DMS 273 treated with DMSO at 0.1 percent for 48 hours (cell line): ENCODE results near the gene RELT.
A peak's percentile ranks its signal among the peaks of the same experiment; 100 is the strongest.

Experiments
- DNase-seq: peaks from one replicate; lab custom pipeline; 2025; lab: John Stamatoyannopoulos, UW

The RELT gene, protein sequence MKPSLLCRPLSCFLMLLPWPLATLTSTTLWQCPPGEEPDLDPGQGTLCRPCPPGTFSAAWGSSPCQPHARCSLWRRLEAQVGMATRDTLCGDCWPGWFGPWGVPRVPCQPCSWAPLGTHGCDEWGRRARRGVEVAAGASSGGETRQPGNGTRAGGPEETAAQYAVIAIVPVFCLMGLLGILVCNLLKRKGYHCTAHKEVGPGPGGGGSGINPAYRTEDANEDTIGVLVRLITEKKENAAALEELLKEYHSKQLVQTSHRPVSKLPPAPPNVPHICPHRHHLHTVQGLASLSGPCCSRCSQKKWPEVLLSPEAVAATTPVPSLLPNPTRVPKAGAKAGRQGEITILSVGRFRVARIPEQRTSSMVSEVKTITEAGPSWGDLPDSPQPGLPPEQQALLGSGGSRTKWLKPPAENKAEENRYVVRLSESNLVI

DNA sequence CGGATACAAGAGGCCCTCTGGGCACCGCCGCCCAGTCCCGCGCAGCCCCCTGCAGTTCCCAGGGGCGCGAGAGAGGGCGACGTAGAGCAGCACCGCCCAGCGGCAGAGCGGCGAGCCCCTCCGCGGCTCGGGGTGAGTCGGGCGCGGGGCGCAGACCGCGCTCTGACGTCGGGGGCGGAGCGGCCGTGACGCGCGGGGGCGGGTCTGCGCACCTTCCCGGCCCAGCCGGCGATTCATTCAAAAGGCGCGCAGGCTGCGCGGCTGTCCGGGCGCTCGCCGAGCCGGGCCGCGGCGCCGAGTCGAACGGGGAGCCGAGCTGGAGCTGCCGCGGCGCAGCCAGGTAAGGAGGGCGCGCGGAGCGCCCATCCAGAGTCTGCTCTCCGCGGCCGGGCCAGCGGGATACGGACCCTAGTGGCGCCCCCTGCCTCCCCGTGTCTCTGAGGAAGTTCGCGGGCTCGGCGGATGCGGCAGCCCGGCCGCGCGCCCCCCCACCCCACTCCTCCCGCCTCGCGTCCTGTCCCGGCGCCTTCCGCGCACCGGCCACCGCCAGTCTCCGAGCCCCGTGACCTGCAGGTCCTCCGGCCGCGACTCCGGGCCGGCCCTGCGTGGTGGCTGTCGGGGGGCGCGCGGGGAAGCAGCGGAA lies at the start of gene RELT:
TSS of gene RELT (plus strand) at position 240 of the 643 bp plus-strand sequence. CDS start 12,738 bp downstream, outside the sequence.
- peak; percentile 28 for DNase-seq

DNA sequence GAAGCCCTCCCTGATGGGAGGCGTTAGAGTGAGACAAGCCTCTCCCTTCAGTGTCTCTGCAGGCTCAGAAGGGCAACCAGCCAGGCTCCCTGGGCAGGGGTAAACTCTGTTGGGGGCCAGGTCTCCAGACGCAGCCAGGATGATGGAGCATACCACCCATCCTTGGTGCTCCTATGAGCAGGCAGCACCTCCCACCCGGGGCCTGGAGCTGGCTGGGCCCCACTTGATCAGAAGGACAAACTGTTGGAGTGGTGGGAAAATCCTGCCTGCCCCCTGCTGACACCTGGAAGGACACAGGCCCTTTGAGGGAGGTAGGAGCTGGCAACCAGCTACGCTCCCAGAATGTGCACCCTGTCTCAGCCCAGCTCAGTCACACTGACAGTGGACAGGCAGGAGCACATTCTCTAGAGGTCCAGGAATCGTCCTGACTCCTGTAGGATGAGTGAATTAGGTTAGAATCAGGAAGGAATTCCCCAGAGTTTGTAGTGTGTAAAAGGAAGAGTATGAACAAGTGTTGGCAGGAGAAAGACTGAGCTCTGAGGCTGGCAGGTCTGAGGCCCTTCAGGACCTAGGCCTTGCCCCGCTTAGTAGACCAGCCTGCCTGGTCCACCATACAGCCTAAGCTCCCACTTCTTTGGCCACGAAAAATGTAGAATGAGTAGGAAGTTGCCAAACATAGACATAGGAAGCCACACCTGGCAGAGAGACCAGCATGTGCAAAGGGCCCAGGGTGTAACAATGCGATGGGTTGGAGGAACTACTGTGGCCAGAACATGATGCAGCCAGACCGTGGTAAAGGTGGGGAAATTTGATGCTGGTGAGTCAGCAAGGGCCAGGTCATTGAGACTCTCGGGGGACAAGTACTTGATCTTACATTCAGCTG lies 49.0 kb upstream of the RELT start:
- no peak for DNase-seq

DNA sequence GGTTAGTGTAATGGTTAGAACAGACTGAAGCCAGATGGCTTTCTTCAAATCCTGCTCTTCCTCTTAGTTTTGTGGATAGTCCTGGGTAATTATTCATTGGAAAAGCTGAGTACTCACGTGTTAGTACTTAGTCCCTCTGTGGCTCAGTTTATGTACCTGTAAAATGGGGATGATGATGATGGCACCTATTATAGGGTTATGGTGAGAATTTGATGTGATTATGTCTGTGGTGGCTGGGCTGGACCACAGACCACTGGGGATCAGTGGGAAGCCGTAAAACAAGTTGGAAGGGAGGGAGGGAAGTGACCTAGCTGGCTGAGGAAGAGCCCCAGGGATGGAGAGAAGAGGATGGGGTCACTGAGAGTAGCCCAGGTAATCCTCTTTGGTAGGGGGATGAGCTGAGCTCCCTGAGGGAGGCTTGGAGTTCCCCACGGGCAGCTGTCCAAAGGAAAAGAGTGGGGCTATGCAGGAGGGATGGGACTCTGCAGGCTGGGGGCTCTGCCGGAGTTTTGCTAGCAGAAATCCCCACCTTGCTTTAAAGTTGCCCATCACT lies 48.3 kb upstream of the RELT start:
- DNase-seq = no peak

DNA sequence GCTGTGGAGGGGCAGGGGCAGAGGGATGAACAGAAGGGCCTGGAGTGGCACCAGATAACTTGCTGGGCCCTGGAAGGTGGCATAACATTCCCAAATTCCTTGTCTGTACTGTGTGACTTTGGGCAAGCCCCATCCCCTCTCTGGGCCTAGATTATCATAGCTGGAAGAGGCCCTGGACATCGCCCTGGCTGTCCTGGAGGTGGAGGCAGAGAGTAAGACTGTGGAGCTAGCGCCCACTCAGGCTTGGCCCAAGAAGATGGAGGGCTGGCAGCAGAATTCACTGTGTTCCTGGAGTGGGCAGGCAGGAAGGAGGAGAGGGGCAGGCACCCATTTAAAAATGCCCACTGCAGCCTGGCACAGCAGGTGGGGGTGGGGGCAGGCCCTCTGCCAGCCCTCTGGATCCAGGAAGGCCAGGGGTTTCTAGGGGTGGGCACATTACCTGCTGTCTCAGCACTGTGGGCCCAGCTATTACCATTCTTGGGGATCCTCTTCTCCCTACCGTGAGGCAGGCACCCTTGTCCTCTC lies 45.6 kb upstream of the RELT start:
- DNase-seq = no peak

DNA sequence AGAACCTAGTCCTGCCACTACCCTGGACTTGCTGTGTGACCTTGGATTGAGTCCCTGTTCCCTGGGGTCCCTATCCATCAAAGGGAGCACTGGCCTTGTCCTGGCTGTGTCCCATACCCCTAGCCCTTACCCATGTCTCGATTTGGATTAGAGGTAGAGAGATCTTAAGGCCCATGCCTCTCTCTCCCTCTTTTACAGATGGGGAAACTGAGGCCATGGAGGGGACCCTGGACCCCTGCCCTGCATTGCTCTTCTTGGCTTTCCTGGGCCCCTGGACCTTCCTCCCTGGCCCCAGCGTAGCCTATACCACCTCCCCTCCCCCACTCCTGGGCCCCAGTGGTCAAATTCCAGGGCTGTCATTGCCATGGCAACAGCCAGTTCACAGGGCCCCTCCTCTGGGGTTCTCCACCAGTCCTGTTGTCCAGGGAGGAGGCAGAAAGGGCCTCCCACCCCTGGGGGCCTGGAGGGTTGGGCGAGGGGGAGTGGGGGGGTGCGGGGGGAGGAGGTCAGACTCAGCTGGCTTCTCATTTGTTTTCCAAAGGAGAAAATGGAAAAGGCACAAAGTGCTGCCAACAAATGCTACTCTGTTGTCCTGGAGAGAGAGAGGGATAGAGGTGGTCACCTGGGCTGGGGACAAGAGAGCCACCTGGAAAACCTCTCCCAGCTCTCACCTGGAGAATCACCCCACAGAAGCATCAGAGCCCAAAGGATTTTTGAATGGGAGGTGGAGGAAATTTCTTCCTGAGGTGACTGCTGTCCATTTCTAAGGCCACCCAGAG lies 44.9 kb upstream of the RELT start:
- DNase-seq = no peak

DNA sequence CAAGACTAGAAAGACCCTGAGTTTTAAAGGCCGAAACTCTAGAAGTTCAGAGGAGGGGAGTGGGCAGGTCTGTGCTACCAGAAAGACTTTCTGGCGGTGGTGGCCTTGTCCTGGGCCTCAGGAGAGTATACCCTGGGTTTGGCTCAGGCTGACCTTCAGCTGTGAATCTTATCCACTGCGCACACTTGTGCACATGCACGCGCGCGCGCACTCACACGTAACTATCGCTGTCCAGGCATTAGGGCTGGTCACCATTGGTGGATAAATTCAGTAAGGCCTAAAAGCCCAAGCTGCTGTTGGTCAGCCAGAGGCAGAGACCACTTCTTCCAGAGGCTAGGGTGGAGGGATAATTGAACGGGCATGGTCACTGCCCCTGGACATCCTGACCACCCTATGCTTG lies 43.0 kb upstream of the RELT start:
- no peak for DNase-seq

DNA sequence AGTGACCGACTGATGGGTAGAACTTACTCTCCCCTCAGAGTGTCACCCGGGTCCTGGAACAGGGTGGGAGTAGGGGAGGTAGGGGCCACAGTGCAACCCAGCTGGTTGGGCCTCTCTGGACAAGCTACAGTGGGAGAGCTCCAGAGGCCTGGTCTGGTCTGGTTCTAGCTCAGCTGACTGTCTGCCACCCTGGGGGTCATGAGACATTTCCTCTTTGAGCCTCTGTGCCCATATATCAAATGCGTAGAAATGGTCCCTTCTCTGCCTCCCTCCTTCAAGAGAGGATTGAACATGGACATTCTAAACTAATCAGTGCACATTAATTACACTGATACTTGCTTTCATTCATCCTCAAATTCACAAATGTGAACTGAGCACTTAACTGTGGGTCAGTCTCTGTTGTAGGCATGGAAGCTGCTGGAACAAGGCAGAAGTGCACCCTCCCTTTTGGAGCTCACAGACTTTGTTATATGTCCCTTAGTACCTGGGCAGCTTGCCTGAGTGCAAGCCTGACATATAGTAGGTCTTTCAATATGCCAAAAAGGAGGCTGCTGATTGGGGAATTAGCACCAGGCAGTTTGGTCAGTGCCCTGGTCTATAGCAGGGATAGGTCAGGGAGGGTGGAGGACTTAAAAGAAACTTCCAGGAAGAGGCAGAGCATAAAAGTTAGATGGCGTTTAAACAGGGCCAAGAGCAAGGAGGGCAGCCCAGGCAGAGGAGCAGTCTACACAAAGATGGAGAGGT lies 42.4 kb upstream of the RELT start:
- DNase-seq = no peak

DNA sequence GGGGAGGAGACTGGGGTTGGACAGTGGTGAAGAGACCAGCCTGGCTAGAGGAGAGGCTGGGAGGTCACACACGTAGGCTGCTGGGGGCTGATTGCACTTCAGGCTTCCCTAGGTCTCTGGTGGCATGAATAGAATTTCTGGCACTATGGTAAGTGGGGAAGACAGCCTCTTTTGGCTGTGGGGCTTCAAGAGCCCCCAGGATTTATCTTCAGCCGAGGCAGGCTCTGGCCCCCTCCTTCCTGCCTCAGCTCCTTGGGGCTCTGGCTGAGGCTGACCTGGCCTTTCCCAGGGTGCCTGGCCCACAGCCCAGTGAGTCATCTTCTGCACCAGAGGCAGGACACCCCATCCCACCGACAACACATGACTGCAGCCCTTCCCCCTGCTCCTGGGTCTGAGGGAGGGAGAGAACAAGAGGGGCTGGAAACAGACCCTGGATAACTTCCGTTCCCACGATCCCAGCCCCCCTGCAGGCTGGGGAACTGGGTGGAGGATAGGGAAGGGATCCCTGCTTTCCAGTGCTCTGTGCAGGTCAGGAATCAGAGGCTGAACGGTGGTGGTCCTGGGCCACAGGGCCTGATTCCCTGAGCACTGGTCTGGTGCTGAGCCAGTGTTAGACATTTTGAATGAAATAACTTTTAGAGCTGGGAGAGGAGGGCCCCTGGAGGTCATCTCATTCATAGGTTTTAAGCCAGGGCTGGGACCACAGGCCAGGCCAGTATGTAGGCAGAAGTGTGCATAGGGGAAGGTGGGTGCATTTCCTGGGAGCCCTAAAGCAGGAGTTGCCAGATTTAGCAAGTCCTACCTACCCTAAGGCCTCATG lies 41.6 kb upstream of the RELT start:
- no peak for DNase-seq

DNA sequence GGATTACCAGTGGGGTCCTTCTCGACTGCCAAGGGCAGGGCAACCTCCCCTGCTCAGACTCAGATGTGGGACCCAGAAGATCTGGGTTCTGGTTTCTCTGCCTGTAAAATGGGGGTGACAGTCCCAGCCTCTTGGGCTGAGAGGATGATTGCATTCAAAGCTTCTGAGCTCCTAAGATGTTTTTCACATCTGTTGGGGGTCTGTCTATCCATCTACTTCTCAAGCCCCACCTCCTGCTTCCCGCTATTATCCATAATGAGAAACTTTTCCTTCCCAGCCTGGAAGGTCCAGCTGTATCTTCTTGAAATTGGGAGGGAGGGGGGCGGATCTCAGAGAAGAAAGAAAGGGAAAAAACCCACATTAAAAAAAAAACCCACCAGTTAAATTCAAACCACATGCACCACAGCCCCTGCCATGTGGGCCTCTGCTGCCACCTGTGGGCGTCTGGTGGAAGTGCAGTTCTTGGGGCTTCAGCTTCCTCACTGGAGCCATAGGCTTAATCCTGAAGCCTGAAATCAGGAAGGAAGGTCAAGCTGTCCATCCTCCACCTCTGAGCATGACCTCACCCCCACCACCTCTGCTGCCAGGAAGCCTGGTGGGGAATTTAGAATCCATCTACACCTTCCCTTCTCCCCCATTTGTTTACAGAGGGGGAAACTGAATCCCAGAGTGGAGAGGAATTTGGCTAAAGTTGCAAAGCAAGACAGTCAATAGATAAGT lies 40.8 kb upstream of the RELT start:
- DNase-seq = no peak

DNA sequence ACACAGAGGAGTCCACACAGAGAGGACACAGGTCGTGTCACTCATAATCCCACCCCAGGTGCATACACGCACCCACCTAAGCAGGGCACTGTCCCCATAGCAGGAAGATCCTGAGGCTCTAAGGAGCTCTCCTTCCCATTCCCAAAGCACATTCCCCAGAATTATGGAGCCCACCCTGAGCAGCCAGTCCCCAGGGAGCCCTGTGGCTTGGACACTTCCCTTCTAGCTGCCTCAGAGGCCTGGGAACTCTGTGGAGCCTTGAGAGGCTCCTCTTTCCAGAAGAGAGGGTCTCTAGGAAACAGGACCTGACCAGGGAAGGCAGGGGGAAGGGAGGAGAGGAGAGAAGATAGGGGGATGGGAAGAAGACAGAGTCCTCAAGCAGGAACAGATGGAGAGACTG lies 38.4 kb upstream of the RELT start:
- DNase-seq = no peak

DNA sequence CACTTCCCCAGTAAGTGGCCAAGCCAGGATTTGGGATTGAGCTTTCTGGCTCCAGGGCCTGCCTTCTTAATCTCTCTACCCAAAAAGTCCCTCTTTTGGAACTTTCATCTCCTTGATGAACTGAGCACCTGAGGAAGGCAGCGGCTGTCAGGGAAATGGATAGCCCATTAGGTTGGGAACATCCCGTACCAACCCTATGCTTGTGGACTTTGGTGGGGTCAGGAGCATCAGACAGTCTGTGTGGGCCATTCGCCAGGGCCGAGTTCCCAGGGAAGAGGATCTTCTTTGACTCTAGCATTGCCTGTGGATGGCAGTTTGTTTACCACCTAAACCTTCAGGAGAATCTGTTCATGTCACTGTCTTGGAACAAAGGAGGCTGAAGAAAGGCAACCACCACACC lies 37.9 kb upstream of the RELT start:
- DNase-seq = no peak

DNA sequence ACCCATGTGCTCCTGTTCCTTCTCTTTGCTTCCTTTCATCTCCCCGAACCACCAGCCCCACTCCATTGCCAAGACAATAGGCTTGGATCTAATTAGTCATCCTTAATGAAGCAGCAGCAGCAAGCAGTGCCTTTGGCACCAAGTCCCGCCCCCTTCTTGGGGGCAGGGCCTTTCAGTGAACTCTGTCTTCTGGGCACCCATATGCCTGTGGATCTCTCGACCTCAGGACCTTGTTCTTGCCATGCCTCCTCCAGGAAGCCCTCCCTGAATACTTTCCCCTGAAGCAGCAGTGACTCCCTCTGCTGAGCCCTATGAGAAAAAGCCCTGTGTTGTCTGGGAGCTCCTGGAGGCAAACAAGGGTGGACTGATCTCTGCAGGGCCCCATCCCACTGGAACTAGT lies 36.0 kb upstream of the RELT start:
- no peak for DNase-seq

DNA sequence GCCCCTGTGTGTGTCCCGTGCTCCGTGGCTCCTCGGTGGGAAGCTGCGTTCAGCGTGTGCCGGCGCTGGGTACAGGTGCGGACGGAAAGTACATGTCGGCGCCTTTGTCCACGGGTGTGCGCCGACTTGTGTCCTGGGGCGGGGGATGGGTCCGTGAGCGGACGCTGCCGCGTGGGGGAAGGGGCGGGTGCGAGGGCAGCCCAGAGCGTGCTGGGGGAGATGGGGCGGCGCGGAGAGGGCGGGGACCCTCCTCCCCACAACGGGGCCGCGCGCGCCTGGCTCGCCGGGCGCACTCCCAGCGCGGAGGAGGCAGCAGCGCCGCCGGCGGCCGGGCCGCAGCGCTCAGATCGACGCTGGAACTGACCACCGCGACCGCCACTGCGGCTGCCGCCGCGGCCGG lies 33.6 kb upstream of the RELT start:
- DNase-seq = no peak

DNA sequence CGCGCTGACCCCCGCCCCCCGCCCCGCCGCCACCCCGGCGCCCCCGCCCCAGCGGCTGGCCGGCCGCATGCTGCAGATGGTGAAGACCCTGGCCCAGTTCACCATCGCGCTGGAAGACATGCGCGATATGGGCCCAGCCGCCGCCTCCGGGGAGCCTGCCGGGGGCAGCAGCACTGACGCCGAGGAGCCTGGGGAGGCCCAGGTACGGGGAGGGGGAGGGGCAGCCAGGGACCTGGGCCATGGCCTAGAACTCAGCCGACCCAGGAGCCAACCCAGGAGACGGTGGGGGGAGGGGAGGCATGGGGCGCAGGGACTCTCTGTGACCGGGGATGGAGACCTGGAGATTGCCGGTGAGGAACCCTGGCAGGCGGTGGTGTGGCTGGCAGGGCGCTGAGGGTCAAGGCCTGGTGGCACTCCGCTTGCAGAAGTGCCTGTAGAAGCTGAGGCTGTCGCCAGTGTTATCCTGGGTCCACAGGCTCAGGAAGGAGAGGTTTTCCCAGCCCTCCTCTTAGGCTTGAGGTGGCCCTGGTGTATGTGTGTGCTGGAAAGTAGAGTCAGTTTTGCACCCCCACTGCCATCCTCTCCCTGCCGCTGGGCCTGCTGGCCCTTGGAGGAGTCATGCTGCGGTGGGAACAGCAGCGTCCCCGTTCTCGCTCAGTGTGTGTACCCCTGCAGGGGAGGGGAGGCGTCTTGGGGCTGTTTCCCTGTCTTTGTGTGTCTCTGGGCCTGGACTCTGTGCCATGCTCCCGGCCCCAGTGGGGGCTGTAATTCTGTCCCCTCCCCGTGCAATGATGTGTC lies 32.9 kb upstream of the RELT start:
- DNase-seq = no peak

DNA sequence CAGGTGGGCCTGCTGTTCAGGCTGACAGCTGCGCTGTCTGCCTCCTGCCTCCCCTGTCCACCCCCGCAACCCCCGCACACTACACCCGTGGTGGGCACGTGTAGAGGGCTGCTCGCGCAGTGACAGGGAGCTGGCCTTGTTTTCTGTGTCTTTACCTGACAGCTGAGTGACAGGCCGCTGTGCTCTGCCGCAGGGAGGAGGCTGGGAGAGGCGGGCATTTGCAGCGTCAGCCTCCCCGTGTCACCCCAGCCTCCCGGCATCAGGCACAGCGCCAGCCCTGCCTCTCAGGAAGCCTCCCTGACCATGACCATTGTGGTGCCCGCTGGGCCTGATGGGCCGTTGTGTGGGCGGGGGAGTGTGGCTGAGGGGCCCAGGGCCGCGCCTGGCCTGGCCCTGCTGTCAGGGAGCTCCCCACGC lies 32.0 kb upstream of the RELT start:
- DNase-seq = no peak

DNA sequence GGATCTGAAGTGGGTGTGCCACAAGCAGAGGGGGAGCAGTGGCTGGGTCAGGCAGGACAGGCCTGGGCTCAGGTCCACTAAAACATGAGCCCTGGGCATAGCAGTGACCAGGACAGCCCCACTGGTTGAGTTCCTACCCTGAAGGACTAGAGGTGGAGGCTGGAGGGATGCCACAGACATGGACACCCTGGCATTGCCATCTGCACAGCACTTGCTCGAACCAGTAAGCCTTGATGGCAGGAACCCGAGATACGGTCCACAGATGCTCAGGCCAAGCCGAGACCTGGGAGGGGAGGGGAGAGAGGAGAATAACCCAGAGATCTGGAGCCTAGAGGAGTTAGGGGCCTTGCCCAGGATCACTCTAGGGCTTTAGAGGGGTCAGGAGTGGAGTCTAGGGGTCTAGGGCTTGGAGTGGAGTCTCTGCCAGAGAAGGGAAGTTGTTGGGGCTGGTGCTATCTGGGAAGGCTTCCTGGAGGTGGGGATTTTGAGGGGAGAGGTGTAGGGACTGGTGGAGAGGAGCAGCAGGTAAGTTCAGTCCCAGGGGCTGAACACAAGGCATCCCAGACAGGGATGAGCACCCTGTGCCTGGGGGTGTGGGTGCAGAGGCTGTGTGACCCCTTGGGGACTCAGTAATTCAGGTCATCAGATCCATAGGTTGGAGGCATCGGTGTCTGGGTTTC lies 30.6 kb upstream of the RELT start:
- no peak for DNase-seq

DNA sequence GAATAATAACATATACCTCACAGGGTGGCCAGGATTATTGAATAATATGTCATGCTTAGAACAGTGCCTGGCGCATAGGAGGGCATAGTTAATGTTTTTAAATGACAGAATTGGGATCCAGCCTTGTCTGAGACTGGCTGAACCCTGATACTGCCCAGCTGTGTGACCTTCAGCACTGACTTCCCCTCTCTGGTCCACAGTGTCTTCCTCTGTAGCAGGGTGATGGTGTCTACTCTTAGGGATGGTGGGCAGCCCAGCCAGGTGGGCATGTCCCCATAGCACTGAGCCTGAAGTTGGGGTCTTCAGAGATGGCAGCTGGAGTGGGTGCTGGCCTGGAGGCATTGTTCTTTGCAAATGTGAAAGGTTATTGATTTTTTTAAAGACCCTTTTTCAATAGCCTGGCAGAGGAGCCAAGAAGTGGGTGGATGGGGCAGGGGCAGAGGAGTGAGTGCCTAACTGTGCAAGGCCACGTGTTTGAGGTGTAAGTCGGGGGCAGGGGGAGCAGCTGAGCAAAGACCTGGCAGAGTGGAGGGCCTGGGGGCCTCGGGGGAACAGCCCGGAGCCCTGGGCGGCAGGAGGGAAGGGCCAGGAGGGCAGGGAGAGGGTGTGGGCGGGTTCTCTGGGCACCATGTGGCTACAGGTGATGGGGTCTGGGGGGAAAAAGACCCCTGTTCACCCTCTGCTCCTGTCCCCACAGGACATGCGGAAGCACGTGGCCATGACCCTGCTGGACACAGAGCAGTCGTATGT lies 29.8 kb upstream of the RELT start:
- DNase-seq = no peak
